ENCODE measurements around the gene RANBP1. TPM values are rescaled to one million over a fixed set of nuclear protein-coding genes. Genes with fewer than 3 reads are reported as not detected.

RANBP1 gene
- total RNA-seq, 1 experiment from 2014 or later, result 522 TPM

DNA sequence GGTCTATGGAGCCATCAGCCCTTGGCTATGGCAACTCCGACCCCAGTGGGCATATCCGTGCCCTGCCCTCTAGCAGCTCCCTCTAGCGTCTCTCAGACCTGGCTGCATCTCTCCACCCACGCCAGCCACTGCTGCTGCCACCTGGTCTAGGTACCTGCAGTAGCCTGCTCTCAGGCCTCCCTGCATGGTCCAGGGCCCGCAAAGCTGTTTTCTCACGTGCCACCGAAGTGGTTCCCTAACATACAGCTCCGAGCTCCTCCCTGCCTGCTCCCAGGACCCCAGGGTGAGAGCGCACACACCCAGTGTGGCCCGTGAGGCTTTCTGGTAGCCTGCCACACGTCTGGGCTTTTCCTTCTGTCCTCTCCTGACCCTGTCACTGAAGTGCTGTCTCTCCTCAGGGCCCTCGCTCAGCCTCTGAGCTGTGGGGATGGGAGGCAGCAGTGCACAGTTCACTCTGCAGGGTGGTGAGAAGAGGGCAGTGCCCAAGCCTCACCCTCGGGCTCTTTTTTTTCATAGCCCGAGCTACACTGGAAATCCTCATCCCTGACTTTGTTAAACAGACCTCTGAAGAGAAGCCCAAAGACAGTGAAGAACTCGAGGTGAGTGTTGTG is 21.6 kb upstream of the RANBP1 start:
- Mint-ChIP-seq H3K4me1 (peaks cover 0 to 4% of the 10 kb centered on the region in 2 experiments; a peak in 1 of 4 replicates), H3K27ac (no peak overlapping the region), H3K27me3 (ENCODE audit: low read depth) (no peaks in the 10 kb centered on the region; the same call in 1 of the 2 replicates), H3K4me3 (no peak overlapping the region; a peak in 1 of 5 replicates), H3K36me3 (ENCODE audit: insufficient read depth in 1 of 3, low read depth in 3 of 3) (peaks cover 82 to 100% (median 98%) of the 10 kb centered on the region in 3 experiments), H3K9me3 (no peaks in the 10 kb centered on the region)
- Histone ChIP-seq H3K4me1 (ENCODE audit: insufficient read depth, low read length) (no peaks in the 10 kb centered on the region), H2BK5ac (ENCODE audit: insufficient read length, low read length) (no peak overlapping the region), H2BK15ac (ENCODE audit: low read depth, low read length) (no peak overlapping the region), H2BK20ac (ENCODE audit: low read depth, low read length, poor library complexity, severe bottlenecking) (no peak overlapping the region), H3K14ac (ENCODE audit: insufficient read depth, low read length) (no peak overlapping the region), H3K27me3 (ENCODE audit: insufficient read depth, low read length) (no peaks in the 10 kb centered on the region), H3K9me3 (ENCODE audit: control insufficient read depth, low read depth, low read length) (no peaks in the 10 kb centered on the region), H2AFZ (ENCODE audit: low read length) (no peak overlapping the region), H3K4ac (ENCODE audit: low read depth, low read length) (no peak overlapping the region), H3K56ac (ENCODE audit: insufficient read length, low read depth, low read length) (no peak overlapping the region), H3K9ac (ENCODE audit: extremely low read depth, insufficient read length, low read length) (no peak overlapping the region), H4K8ac (replicated peaks; ENCODE audit: insufficient read length, low read depth, low read length) (no peak overlapping the region), H4K5ac (ENCODE audit: insufficient read length, low read depth, low read length) (no peak overlapping the region), H4K91ac (ENCODE audit: insufficient read length, low read depth, low read length) (no peak overlapping the region), H2AK5ac (ENCODE audit: insufficient read length, low read length) (no peak overlapping the region), H4K20me1 (ENCODE audit: control insufficient read depth, insufficient read depth, insufficient read length) (no peaks in the 10 kb centered on the region), H3K79me1 (ENCODE audit: insufficient read depth, low read depth, low read length, poor library complexity, severe bottlenecking) (peaks cover 2% of the 10 kb centered on the region), H2BK12ac (ENCODE audit: insufficient read length, low read depth, low read length) (no peak overlapping the region), H3K4me2 (ENCODE audit: insufficient read depth, insufficient read length, low read length) (no peak overlapping the region), H3T11ph (ENCODE audit: low read length) (no peak overlapping the region), H3K23ac (ENCODE audit: insufficient read length, low read depth, low read length) (no peak overlapping the region), H3K79me2 (ENCODE audit: insufficient read depth, low read length) (no peaks in the 10 kb centered on the region), H3K18ac (ENCODE audit: insufficient read length, low read depth, low read length) (no peak overlapping the region), H2BK120ac (ENCODE audit: low read depth, low read length, poor library complexity, severe bottlenecking) (no peak overlapping the region), H3K23me2 (ENCODE audit: insufficient read length, low read depth, low read length, poor library complexity, severe bottlenecking) (no peaks in the 10 kb centered on the region), H3K27ac (ENCODE audit: insufficient read length, low read depth, low read length) (no peak overlapping the region)
- TF ChIP-seq CTCF (conservative IDR thresholded peaks at IDR 0.05), result no peak
- no peak for DNase-seq
- no CpG with 5 or more reads among the region's 15 CpGs for WGBS (ENCODE audit: extremely low coverage, insufficient read length, low lambda C conversion rate)

Data from H9 (cell line).